K562 (cell line): ENCODE data around the gene FAM171A1.

Experiments used
- MYNN ChIP-seq, 2 experiments: sonication (generic); formaldehyde crosslinking in 1 of 2; IDR thresholded peaks; 2 replicates each; pipeline versions ENCODE4 v1.5.0 to v1.6.1; 2016 to 2020; ENCODE audit warnings: antibody characterized with exemption in 1 of 2, missing genetic modification reagents in 1 of 2
- RB1 ChIP-seq: fragments of 450-650 bp; IDR thresholded peaks from 2 replicates; pipeline ENCODE4 v1.6.1; 2017; ENCODE audit warnings: low read depth, mild to moderate bottlenecking

GRCh38 chr10:15352836-15353235, 18.3 kb downstream of the FAM171A1 start:
- TF ChIP-seq MYNN (IDR thresholded peaks at IDR 0.05) (no peak), MYNN (CRISPR knock-in tag; IDR thresholded peaks at IDR 0.05) (no peak), RB1 (no peak)
